ENCODE results near the gene PSMD11.
"Not testable (repeated sequence)": the region's sequence is repeated elsewhere in the genome, so short reads cannot be mapped to it uniquely, and the experiment has no call there.

PSMD11 gene

DNA sequence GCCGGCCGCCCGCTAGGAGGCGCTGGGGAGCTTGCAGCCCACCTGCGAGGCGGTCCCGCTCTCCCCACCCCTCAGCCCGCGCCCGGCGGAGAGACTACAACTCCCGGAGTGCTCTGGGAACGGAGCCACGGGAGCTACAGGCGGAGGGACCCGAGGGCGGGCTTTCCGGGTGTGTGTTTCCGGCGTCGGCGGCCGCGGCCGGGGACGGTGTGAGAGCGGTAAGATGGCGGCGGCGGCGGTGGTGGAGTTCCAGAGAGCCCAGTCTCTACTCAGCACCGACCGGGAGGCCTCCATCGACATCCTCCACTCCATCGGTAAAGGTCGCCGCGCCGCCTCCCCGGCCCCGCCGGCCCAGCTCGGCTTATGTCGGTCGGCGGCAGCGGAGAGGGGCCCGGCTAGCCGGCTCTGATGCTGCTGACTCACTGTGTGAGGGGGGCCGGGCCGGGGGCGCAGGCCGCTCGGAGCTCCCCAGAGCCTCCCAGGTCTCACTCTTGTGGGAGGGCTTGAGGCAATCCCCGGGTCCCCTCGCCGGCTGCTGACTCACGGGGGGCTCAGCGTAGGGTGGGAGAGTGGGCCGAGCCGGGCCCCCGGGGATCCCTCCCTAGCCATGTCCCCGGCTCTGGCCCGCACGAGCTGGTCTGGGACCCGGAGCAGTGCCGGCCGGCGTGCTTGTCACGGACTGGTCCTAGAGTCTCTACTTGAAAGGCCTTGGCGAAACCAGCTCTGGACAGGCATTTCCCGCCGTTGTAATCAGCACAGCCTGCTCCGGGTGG, at the start of gene PSMD11:
Gene PSMD11, plus strand, starts transcription at position 210 of the 773 bp plus-strand sequence. Its CDS starts 14 bp downstream, at position 224.
- in situ Hi-C loops (cut with HindIII; ENCODE audit: low sequenced_read_pairs): no loop called here

DNA sequence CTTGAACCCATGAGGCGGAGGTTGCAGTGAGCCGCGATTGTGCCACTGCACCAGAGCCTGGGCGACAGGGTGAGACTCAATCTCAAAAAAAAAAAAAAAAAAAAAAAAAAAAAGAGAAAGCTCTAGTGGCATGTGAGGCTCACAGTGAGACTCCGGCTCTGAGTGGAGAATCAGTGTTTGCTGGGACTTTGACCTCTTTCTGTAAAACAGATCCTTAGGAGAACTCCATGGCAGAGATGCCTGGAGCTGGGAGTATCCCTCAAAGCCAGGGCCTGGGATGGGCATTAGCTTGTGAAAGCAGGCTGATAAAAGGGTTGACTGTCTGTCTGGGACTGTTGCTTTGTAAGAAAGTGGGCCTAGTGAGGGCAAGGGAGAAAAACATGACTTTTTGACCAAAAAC, 48.0 kb upstream of the PSMD11 start:
- in situ Hi-C loops (cut with HindIII; ENCODE audit: low sequenced_read_pairs): no loop called here

- in situ Hi-C loops (cut with HindIII; ENCODE audit: low sequenced_read_pairs): no loop called here
Measured at GRCh38 chr17:32398946-32399345, 45.4 kb upstream of the PSMD11 start.

- in situ Hi-C loops (cut with HindIII; ENCODE audit: low sequenced_read_pairs): not testable (repeated sequence)
Measured at GRCh38 chr17:32410085-32410484, 34.2 kb upstream of the PSMD11 start.

DNA sequence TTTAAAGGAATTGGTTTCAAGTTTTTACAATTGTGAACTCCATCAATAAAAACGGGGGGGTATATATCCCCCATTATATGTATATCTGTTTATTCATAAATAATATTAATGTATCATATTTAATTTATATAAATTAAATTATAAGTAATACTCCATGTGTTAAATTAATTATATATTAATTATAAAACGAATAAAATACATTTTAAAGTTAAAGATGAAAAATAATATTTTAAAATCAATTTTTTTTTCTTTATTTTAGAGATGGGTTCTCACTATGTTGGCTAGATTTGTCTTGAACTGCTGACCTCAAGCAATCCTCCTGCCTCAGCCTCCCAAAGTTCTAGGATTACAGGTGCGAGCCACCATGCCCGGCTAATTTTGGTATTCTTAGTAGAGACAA, 17.4 kb upstream of the PSMD11 start:
- in situ Hi-C loops (cut with HindIII; ENCODE audit: low sequenced_read_pairs): no loop called here

DNA sequence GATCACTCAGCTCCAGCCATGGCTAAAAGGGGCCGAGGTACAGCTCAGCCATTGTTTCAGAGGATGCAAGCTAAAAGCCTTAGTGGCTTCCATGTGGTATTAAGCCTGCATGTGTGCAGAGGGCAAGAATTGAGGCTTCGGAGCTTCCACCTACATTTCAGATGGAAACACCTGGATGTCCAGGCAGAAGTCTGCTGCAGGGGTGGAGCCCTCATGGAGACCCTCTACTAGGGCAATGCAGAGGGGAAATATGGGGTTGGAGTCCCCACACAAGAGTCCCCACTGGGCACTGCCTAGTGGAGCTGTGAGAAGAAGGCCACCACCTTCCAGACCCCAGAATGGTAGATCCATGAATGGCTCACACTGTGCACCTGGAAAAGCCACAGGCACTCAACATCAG, 14.7 kb upstream of the PSMD11 start:
- in situ Hi-C loops (cut with HindIII; ENCODE audit: low sequenced_read_pairs): no loop called here

- in situ Hi-C loops (cut with HindIII; ENCODE audit: low sequenced_read_pairs): no loop called here
Measured at GRCh38 chr17:32440722-32441121, 3.6 kb upstream of the PSMD11 start.

DNA sequence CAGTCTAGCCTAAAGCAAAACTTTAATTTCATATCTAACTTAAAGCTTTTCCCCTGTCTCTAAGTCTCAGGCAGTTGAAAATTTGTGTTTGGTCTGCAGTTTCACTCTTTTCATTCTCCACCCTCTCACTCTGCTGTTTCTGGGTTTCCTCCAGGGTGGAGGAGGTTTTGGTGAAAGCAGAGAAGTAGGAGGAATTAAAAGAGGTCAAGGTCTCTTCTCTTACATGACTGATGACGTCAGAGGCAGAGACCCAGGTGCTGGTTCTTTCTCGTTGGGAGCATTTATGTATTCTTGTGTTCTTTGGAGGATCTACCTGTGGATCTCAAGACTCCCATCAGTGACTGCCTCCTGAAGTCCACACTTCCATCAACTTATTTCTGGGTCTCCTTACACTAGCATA, 2.4 kb upstream of the PSMD11 start:
- in situ Hi-C loops (cut with HindIII; ENCODE audit: low sequenced_read_pairs): no loop called here

DNA sequence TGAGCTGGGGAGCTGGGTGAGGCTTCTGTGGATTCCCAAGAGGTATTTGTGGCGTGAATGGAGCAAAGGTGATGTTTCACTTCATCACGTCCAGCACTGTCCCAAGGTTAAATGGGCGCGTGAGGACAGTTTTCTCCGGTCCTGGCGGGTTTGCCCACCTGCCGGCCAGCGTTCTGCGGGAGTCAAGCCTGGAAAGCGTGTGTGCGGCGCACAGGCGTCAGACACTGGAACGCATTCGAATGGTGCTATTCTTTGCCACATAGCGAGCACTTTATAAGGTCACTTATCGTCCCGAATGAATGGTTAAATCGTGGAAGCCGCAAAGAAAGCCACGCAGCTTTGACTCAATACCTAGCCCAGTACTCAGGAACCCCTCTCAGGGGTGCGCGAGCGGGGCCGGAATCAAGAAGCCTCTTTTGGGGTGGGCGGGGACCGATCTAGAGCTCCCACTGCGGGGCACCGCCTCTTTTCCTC, 446 bp upstream of the PSMD11 start:
- in situ Hi-C loops (cut with HindIII; ENCODE audit: low sequenced_read_pairs): no loop called here

DNA sequence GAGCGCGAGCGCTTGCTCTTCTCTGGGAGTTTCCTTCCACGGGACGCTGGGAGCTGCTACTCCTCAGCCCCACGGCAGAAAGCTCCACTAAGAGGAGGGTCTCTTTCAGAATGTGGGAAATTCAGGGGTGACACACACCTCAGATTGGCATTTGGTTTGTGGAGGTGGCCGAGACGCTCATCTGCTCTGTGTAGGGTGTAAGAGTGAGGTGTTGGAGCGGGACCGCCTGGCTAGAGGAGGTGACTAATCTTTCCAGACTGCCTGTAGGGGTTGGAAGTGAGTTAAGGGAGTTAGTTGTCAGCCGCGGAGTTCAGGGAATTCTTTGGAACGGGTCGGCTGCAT, 735 bp downstream of the PSMD11 start:
- in situ Hi-C loops (cut with HindIII; ENCODE audit: low sequenced_read_pairs): no loop called here

DNA sequence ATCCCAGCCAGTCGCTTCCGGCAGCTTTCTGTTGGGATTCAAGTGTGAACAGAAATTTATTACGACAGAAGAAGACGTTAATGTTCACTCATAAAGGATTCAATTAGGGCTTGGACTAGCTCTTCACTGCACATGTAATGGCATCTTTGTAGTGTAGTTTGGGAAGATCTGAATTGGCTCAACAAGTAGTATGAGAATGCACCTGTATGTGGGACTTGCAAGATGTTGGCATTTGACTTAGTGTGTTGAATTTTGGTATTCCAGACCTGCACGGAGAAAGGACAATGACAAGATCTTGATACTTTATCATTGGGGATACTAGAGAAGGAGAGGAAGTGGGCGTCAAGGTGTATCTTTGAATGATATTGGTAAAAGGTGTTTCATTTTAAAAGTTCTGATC, 1.2 kb downstream of the PSMD11 start:
- in situ Hi-C loops (cut with HindIII; ENCODE audit: low sequenced_read_pairs): no loop called here

DNA sequence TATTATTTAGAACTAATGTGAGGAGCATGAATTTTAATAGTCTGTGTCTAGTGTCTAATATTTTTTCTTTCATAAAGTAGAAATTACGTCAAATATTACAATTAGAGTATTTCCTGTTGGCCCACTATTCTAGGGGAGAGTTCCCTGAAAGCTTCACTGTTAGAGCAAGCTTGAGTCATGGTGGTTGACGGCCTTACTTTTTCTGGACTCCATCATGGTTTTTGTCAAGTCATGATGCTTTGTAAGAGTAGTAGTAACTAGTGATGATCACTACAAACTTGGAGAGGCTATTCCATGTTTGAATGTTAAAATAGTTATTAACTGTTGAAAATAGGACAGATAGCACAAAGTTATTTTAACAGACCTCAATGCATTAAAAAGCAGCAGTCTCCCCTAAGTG, 1.7 kb downstream of the PSMD11 start:
- in situ Hi-C loops (cut with HindIII; ENCODE audit: low sequenced_read_pairs): no loop called here

GRCh38 chr17:32446949-32447348, 2.6 kb downstream of the PSMD11 start:
- in situ Hi-C loops (cut with HindIII; ENCODE audit: low sequenced_read_pairs): no loop called here

DNA sequence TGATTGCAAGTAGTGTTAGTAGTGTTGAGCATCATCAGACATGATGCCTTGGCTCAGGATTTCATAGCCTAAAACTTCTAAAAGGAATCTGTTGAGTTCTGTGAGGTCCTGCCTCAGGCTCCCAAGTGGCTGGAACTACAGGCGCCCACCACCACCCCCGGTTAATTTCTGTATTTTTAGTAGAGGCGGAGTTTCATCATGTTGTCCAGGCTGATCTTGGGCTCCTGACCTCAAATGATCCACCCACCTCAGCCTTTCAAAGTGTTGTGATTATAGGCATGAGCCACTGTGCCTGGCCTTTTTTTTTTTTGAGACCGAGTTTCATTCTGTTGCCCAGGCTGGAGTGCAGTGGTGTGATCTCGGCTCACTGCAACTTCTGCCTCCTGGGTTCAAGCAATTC, 5.7 kb downstream of the PSMD11 start:
- in situ Hi-C loops (cut with HindIII; ENCODE audit: low sequenced_read_pairs): no loop called here

DNA sequence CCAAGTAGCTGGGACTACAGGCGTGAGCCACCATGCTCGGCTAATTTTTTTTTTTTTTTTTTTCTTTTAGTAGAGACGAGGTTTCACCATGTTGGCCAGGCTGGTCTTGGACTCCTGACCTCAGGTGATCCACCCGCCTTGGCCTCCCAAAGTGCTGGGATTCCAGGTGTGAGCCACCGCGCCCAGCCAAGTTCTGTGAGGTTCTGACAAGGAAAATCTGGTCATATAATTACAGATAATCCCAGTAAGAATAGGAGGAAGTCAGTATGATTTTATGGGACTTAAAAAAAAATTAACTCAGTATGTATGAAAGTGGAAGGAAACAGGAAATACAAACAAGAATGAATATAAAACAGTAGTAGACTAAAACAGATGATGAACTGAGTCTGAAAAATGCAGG, 6.1 kb downstream of the PSMD11 start:
- in situ Hi-C loops (cut with HindIII; ENCODE audit: low sequenced_read_pairs): not testable (repeated sequence)

DNA sequence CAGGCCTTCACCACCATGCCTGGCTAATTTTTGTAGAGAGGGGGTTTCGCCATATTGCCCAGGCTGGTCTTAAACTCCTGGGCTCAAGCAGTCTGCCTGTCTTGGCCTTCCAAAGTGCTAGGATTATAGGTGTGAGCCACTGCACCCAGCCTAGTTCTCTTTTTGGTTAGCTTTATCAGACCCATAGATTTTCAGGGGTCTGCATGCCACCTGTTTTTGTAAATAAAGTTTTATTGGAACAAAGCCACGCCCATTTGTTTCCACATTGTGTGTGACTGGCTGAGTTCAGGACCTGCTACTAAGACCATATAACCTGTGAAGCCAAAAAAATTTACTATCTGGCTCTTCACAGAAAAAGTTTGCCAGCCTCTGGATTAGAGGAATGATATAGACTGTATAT, 7.6 kb downstream of the PSMD11 start:
- in situ Hi-C loops (cut with HindIII; ENCODE audit: low sequenced_read_pairs): no loop called here

- in situ Hi-C loops (cut with HindIII; ENCODE audit: low sequenced_read_pairs): no loop called here
Measured at GRCh38 chr17:32452281-32452680, 8.0 kb downstream of the PSMD11 start.

GRCh38 chr17:32453370-32453769, 9.1 kb downstream of the PSMD11 start:
- in situ Hi-C loops (cut with HindIII; ENCODE audit: low sequenced_read_pairs): no loop called here

DNA sequence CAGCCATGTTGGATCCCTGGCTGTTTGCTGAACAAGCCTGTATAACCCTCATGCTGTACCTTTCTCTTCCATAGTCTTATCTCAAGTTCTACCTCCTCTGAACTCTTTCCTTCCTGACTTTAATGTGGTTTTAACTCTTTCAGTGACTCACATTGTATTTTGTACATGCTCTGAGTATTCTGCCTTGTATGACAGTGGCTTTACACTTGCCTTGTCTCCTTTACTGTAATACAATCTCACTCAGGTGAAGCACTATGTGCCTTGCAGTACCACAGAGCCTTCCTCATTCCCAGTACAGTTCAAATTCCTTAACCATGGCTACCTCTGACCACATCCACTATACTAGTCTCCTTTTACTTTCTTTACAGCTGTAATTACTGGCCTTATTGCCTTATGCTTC, 14.1 kb downstream of the PSMD11 start:
- in situ Hi-C loops (cut with HindIII; ENCODE audit: low sequenced_read_pairs): no loop called here

DNA sequence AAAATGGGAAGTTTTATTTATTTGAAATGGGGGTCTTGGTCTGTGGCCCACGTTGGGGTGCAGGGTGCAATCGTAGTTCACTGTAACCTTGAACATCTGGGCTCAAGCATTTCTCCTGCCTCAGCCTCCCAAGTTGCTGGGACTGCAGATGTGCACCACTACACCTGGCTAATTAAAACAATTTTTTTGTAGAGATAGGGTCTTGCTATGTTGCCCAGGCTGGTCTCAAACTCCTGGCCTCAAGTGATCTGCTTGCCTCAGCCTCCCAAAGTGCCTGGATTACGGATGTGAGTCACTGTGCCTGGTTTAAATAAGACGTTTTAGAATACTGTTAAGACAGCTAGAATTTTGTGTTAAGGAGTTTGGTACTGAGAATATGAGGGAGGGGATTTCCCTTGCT, 15.7 kb downstream of the PSMD11 start:
- in situ Hi-C loops (cut with HindIII; ENCODE audit: low sequenced_read_pairs): no loop called here

- in situ Hi-C loops (cut with HindIII; ENCODE audit: low sequenced_read_pairs): no loop called here
Measured at GRCh38 chr17:32461498-32461852, 17.2 kb downstream of the PSMD11 start.

DNA sequence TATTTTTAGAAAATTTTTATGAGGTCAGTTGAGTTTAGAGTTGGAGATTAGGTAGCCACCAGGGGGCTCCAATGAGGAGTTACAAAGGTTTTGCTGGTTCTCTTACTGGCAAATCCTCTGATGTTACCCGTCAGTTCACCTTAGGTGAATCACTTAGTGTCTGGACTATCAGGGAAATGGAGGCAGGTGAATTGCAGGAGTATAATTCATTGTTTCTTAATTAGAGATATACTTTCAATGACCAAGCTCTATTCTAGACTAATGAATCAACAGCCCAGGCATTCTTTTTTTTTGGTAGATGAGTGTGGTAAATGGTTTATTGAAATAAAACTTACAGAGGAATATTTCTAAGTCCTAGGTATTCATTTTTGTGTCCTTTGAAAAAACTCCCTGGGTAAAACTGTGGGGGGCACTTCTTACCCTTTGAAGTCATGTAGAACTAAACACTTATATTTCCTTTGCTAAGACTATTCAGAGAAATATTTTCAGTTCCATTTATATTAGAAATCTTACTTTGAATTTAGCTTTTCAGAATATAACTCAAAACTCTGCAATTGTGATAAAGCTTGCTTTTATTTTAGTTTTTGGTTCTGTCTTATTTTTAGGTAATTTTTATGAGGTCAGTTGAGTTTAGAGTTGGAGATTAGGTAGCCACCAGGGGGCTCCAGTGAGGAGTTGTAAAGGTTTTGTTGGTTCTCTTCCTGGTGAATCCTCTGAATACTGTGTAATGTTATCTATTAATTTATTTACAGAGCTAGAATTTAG, 17.7 kb downstream of the PSMD11 start:
- in situ Hi-C loops (cut with HindIII; ENCODE audit: low sequenced_read_pairs): no loop called here

All from DLD1 (cell line).